NOMO-1 (cell line): ENCODE results near the gene NACC1.
"Not testable (repeated sequence)": the region's sequence is repeated elsewhere in the genome, so short reads cannot be mapped to it uniquely, and the experiment has no call there.

ENCODE experiments used
- DNase-seq, 2 experiments: peaks; one replicate each; lab custom pipeline; 2025; ENCODE audit not compliant: unreplicated experiment in 2 of 2; lab: John Stamatoyannopoulos, UW

NACC1 gene

DNA sequence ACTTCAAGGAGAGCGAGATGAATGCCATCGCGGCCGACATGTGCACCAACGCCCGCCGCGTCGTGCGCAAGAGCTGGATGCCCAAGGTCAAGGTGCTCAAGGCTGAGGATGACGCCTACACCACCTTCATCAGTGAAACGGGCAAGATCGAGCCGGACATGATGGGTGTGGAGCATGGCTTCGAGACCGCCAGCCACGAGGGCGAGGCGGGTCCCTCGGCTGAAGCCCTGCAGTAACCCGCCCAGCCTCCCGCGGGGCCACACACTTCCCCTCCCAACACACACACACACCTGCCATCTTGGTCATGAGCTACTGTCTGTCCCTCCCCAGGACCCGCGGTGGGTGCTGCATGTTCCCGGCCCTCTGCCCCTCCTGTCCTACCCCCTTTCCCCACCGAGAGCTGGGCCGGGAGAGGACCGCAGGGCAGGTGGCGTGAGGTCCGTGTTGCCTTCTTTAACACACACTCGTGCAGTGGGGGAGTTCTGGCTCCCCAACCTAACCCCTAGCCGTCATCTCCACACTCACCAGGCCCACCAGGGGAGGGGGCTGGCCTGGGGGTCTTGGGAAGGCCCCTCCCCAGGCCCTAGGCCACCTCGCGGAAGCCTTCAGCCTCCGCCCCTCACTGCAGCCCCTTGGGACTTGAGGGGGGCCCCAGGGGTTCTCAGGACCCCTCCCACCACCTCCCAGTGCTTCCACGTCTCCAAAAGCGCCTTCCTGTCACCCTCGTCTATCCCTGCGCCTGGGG, 20.3 kb downstream of the NACC1 start:
- DNase-seq: no peak

DNA sequence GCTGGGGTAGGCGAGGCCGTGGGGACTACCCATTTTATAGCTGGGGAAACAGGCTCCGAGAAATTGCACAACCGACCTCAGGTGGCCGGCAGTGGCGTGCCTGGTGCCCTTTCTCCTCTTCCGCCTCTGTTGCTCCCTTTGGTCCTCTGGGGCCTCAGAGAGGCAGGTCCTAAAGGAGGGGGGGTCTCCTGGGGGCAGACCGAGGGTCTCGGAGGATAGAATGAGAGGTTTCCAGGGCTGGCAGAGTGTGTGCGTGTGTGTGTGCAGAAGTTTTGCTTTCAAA, 20.8 kb downstream of the NACC1 start:
- DNase-seq: no peak

DNA sequence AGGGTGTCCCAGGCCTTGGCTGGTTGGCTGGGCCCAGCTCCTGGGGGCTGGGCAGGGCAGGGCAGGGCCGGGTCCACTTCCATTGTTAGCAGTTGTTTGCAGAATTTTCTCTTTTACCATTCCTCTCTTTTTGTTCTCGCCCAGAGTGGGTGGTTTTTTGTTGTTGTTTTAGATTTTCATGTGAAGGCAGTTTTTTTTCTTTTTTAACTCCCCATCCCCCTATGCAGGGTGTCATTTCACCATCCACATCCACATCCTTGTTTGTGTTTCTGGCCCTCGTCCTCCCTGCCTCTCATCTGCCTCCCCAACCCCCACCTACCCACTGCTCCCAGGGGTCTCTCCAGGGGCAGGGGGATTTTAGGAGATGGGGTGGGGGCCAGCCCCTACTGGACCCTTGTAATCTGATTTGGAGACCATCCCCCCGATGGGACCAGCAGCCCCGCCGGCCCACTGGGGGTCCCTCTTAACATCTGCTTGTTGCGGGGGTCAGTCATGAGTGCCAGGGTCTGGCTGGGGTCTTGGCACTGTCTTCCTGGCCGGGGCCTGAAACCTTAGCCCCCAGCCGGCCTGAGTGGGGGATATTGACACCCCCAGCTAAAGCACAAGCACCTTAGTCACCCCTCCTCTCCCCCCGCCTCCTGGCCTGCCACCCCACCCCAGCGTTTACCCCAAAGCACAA, 21.7 kb downstream of the NACC1 start:
- no peak for DNase-seq

DNA sequence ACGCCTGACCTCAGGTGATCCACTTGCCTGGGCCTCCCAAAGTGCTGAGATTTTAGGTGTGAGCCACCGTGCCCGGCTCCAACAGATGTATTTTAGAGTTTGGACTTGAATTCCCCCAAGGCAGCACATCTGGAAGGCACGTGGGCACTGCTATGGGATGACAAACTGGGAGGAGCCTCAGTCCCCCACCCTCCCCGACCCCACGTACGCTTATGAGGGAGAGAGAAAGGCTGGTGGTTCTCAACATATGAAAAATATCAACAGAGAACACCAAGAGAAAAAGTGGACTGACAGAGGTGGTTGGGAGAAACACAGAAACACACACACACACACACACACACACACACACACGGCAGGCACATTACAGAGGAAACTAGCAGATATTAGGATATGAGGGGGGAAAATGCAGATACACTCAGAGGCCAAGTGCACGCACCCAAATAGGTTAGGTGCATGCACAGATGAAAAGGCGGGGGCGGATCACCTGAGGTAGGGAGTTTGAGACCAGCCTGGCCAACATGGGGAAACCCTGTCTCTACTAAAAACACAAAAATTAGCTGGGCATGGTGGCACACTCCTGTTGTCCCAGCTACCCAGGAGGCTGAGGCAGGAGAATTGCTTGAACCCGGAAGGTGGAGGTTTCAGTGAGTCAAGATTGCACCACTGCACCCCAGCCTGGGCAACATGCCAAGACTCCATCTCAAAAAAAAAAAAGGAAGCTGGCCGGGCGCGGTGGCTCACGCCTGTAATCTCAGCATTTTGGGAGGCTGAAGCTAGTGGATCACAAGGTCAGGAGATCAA, 28.9 kb downstream of the NACC1 start:
- peak; percentile 31 to 41 for DNase-seq

DNA sequence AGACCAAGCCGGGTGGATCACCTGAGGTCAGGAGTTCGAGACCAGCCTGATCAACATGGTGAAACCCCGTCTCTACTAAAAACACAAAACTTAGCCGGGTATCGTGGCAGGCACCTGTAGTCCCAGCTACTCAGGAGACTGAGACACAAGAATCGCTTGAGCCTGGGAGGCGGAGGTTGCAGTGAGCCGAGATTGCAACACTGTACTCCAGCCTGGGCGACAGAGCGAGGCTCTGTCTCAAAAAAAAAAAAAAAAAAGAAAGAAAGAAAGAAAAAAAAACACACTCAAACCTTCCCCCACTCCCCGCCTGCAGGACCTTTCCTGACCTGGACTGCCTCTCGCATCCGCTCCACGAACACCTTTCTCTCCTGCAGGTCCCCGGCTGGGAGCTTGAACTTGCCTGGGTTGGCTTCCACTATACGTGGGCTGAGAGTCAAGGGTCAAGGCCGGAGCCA, 31.1 kb downstream of the NACC1 start:
- DNase-seq: not testable (repeated sequence)

DNA sequence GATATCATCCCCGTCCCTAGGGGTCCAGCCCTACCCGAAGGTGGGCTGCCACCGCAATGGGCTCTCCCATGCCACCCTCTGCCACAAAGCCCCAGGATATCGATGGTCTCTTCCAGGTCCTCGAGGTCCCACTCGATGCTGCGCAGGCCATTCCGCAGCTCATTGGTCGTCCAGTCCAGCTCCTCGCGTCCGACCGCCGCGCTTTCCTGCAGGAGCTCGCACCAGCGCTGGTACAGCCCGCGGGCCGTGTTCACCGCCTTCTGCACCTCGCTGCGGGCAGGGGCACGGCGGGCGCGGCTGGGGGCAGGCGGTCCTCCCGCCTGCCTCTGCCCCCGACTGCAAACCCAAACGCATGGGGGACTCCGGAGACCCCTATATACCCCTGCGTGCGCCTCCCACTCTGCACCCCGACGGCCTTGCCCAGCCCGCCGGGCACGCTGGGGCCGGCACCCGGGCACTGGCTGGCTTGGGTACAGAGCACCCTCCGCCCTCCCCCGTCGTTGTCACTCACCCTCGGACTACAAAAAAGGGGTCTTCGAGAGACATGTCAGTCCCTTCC, 31.6 kb downstream of the NACC1 start:
- DNase-seq: peak; percentile 33 to 47

DNA sequence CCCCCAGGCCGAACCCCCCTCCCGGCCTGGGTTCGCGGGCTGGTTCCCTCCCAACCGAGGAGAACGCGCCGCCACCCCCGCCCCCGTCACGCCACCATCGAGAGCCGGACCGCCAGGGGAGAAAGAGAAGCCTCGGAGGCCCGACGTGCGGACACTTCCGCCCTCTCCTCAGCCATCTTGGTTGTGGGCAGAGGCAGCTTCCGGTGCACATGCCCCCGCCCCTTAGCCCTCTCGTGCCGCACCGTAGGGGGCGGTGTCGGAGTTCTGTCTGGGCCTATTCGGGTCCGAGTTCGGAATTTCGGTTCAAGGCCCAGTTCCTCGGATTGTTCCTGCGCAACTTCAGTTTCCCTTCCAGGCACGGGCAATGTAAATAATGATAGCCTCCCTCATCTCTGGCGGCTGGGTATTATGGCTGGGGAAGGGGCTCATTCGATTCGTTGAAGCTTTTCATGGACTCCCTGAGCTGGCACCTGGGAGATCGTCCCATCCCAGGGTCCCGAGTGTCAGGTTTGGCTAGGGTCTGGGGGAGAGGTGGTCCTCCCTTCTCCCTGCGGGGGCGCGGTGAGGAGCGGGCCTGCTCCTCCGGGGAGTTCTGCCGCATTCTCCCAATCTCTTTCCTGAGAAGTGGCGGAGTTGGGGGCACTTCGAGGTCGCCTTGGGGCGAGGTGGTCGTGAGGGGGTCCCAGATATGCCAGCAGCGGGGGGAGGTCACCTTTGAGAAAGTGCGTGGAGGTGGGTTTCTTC, 32.3 kb downstream of the NACC1 start, which contains the start of the genes IER2 and STX10:
TSS of gene IER2 (plus strand) at position 225 of the 744 bp plus-strand sequence. CDS start 2,776 bp downstream, outside the sequence.
TSS of gene STX10 (minus strand) at position 189 of the 744 bp plus-strand sequence. CDS start 202 bp downstream, outside the sequence.
- DNase-seq: peak; percentile 96

DNA sequence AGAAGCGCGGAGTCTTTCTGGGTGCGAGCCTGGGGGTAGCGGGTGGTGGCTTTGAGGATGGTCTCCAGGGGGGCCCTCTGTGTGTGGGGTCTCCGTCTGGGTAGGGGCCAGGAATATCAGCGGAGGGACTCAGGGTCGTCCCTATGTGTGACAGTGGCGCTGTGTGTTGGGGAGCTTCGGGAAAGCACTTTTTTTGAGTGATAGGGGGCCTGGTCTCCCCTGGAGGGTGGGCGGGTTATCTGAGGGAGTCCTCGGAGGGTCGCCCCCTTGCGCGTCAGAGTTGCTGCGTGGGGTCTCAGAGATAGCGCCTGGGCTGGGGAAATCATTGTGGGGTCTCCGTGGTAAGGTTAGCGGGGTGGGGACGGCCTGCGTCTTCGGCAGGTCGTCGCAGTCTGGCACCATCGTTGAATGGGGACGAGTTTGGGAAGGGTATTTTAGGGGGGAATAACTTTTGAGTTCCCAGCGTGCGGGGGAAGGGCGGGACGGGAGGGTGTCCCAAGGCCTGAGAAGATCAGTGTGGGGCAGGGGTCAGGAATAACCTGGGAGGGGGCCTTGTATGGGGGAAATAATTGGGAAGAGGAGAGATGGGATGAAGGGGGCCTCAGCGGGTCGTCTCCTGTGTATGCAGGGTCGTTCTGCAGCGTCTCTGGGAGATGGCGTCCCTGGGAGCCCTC, 33.0 kb downstream of the NACC1 start:
- DNase-seq: no peak

DNA sequence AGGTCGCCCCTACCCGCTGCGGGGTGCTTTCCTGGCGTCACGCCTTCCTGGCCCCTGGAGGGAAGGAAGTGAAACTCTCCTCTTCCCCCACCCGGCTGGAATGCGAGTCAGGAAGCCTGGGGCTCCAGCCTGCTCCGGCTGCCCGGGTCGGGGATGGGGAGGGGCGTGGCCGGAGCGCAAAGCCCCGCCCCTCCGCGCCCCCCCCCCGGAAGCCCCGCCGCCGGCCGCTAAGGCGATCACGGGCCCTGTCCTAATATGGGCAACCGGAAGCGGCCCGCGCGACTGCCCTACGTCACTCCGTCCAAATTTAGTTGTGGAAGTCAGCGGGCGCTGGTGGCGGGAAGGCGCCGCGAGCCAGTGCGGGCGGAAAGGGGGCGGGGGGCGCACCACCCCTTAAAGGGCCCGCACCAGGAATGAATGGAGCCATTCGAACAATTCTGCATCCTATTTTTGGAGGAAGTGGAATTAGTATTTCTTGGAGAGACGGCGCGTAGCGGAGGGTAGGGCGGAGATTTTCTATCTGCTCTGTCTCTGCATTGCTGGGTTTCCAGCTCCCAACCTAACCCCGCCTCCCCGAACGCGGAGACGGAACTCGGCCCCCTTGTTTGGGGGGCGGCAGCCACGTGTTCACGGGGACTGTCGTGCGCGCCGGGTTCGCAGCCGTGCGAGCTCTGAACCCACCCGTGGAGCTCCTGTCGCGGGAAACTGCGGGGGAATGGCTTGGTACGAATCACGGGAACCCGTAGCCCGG, 33.7 kb downstream of the NACC1 start:
- DNase-seq: peak; percentile 96 to 98

DNA sequence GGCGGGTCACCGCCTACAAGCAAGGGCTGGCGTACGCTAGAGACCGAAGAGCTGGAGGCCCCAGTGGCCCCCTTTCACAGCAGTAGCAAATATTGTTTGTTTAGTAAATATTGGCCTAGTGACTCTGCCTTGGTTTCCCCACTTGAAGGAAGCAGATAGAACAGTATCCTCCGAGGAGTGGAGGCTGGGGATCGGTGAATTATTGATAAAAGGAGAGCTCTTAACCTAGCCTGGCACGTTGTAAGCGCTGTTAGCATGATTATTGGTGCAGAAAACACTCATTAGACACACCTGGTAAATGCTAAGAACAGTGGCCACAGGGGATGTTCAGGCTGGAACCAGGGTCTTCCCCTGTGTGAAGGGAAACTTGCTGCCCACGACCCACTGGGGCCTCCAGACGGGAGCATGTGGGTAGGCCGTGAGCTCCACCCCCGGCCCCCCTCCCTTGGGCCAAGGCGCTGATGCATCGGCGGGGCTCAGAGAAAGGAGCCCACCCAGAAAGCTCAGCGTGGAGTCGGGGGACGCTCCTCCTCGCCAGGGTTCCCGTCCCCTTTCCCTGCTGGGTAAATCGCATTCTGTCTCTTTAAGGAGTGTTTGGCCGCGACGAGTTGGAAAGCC, 34.4 kb downstream of the NACC1 start:
- DNase-seq: peak in 1 of 2 experiments; percentile 63

DNA sequence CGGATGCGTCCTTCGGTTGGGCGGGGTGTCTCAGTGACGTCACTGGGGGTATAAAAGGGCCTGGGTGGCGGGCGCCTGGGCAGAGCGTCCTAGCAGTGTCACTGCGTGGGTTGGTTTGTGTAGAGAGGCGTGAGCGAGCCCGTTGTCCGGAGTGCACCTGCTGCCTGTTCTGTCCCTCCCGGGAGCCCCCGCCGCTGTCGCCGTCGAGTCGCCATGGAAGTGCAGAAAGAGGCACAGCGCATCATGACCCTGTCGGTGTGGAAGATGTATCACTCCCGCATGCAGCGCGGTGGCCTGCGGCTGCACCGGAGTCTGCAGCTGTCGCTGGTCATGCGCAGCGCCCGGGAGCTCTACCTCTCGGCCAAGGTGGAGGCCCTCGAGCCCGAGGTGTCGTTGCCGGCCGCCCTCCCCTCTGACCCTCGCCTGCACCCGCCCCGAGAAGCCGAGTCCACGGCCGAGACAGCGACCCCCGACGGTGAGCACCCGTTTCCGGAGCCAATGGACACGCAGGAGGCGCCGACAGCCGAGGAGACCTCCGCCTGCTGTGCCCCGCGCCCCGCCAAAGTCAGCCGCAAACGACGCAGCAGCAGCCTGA, 35.0 kb downstream of the NACC1 start:
- DNase-seq: peak; percentile 80 to 91

DNA sequence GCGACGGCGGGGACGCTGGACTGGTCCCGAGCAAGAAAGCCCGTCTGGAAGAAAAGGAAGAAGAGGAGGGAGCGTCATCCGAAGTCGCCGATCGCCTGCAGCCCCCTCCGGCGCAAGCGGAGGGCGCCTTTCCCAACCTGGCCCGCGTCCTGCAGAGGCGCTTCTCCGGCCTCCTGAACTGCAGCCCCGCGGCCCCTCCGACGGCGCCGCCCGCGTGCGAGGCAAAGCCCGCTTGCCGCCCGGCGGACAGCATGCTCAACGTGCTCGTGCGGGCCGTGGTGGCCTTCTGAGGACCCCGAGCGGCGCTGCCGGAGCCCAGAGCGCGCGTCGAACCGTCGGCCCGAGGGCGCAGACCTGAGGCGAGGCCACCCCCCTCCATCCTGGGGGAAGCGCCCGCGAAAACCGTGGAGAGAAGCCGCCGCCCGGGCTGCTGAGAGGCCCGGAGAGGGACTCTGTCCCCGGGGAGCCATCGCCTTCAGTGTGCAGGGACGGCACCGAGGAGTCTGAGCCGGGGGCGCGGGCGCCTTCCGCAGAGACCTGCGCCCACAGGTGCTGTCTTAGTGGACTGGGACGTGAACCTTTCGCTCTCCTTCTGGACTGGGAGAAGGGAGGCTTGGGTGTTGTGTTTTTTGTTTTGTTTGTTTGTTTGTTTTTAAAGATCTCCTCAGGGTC, 35.6 kb downstream of the NACC1 start:
- DNase-seq: peak in 1 of 2 experiments; percentile 58

DNA sequence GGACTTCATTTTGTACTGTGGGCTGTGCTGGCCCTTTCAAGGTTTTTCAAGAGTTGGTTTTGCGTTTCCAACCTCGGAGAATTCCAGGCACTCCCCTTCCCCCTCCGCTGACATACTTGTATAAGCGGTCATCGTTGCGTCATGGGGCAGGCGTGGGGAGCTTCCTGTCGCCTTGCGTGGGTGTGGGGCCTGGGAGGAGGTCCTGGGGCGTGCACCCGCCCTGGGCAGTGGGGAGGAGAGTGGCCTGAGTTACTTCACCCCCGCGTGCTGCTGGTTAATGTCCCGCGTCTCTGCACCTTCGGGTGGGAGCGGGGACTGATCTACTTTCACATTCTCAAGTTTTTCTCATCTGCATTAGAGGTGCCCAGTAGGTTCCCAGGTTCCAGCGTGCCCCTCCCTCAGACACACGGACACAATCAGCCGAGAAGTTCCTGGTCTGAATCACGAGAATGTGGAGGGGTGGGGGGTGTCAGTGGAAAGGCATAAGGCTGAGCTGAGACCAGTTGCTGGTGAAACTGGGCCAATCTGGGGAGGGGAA, 36.2 kb downstream of the NACC1 start:
- peak; percentile 53 to 74 for DNase-seq

DNA sequence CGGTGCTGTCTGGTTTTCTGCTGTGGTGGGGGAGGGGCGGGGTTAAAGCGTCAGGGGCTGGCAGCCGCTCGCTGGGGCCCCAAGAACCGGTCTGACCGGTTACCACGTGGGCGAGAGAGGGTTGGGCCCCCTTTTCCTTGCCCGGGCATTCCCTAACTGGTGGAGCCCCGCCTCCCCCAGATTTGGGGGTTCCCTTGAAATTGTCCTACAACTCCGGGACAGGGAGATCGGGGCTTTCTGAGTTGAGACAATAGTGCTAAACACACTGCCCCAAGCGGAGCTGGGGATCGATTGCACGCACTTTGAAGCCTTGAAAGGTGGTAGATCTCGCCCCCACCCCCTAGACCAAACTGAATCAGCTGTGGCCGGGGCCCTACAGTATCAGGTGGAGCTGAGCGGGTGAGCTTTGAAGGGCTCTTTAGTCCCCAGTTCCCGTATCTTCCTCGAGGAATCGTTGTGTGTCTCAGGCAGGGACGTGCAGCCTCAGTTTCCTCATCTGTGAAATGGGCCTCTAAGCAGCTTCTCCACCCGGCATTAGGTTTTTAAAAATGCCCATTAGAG, 36.9 kb downstream of the NACC1 start:
- DNase-seq: peak; percentile 31 to 67

DNA sequence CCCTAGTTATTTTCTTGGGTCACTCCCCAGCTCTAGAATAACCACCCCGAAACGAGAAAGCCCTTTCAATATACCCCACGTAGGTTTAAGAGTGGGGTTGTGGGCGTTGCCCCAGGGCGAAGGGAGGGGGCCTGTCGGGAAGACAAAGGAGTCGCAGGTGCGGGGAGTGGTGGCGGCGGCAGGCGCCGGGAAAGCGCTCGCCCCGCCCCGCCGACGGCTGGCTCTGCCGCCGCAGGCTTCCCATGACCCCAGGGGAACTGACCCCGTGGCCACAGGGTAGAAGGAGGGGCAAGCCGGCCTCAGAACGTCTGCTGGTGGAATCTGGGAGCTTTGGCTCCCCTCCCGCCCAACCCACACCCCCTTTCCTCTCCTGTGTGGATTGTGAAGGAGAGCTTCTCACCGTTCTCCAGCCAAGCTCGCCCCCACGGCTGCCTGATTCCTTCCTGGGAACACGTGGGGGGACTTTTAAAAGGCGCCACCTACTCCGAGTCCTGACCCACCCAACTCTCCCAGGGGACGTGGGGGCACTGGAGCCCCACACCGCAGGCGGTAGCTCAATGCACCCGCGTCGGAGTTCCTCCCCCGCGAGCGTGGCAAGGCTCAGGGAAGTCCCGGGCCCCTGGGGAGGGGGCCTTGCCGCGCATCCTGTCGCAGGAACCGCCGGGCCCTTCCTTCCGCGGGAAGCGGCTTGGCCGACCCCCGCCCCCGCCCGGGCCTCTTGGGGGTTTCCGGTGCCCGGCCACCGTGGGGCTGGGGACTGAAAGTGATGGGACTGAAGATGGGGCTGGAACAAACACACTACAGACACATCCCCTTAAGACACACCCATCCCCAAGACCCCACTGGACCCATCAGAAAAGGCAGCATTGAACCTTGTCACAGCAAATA, 37.7 kb downstream of the NACC1 start:
- peak; percentile 25 to 35 for DNase-seq

DNA sequence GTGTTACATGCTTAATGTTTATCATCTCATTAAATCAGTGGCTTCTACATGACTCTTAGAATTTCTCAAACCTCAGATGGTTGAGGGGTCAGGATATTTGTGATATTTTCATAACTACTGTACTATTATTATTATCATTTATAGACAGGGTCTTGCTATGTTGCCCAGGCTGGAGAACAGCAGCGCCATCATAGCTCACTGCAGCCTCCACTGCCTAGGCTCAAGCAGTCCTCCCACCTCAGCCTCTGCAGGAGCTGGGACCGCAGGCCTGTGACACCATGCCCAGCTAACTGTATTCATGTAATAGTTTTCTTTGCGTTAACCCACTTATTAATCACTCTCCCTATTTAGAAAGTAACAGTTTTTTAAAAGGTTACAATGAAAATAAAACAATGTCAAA, 41.6 kb downstream of the NACC1 start:
- DNase-seq: no peak
